Memory B cell (primary cell): ENCODE measurements around the gene FGGY.
"Not testable (repeated sequence)": the region's sequence is repeated elsewhere in the genome, so short reads cannot be mapped to it uniquely, and the experiment has no call there.

ENCODE experiments used
- ATAC-seq: fragments of 150-1000 bp; cut with Tn5 transposase; 2 replicates; pipeline ENCODE4 v1.10.0; 2021; ENCODE audit warnings: low read depth, mild to moderate bottlenecking, moderate library complexity
- DNase-seq, 2 donors: peaks; one replicate each; pipeline ENCODE4 v3.0.0; 2022; ENCODE audit warnings: low spot score in 2 of 2
- H3K27ac Mint-ChIP-seq: one replicate; pipeline ENCODE4 v1.8.0; 2022; ENCODE audit warnings: mild to moderate bottlenecking, moderate library complexity, mixed read lengths
- H3K27me3 Mint-ChIP-seq: one replicate; pipeline ENCODE4 v1.8.0; 2022; ENCODE audit warnings: mixed read lengths
- H3K36me3 Mint-ChIP-seq: one replicate; pipeline ENCODE4 v1.8.0; 2022; ENCODE audit warnings: mild to moderate bottlenecking, mixed read lengths
- H3K4me1 Mint-ChIP-seq: one replicate; pipeline ENCODE4 v1.8.0; 2022; ENCODE audit warnings: mixed read lengths
- H3K4me3 Mint-ChIP-seq: one replicate; pipeline ENCODE4 v1.8.0; 2022; ENCODE audit warnings: mild to moderate bottlenecking, moderate library complexity, mixed read lengths
- H3K9me3 Mint-ChIP-seq: one replicate; pipeline ENCODE4 v1.8.0; 2022; ENCODE audit warnings: mixed read lengths

FGGY gene

GRCh38 chr1:59574085-59574484 lies 277.2 kb downstream of the FGGY start:
- H3K27me3 Mint-ChIP-seq, result no peaks in the 10 kb centered on the region
- no peak for DNase-seq
- peaks cover 4% of the 10 kb centered on the region for H3K9me3 Mint-ChIP-seq
- H3K4me3 Mint-ChIP-seq, result no peak overlapping the region
- no peak for ATAC-seq
- peaks cover 18% of the 10 kb centered on the region for H3K4me1 Mint-ChIP-seq
- H3K27ac Mint-ChIP-seq, result no peak overlapping the region
- H3K36me3 Mint-ChIP-seq, result peaks cover 21% of the 10 kb centered on the region

- H3K4me3 Mint-ChIP-seq, result no peak overlapping the region
- no peaks in the 10 kb centered on the region for H3K27me3 Mint-ChIP-seq
- no peaks in the 10 kb centered on the region for H3K4me1 Mint-ChIP-seq
- H3K36me3 Mint-ChIP-seq, result peaks cover 20% of the 10 kb centered on the region
- peaks cover 4% of the 10 kb centered on the region for H3K9me3 Mint-ChIP-seq
- ATAC-seq, result no peak
- no peak for DNase-seq
- H3K27ac Mint-ChIP-seq, result no peak overlapping the region
Observed at GRCh38 chr1:59577774-59578173, 280.9 kb downstream of the FGGY start.

DNA sequence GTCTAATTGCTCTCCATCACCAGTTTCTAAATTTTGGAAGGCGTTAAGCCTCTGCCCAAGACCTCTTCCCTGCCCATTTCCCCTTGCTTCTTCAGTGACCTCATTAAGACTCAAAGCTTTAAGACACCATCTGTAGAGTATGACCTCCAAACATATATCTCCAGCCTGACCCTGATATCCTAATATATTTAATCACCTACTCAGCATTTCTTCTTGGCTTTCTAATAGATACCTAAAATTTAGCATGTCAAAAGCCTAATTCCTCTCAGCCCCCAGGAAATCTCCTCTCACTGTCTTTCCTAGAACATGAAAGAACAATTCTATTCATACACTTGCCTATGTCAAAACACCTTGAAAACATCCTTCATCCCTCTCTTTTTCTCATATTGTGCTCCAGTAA lies 282.3 kb downstream of the FGGY start:
- H3K27me3 Mint-ChIP-seq, result no peaks in the 10 kb centered on the region
- H3K4me3 Mint-ChIP-seq, result no peak overlapping the region
- no peak for ATAC-seq
- H3K9me3 Mint-ChIP-seq, result peaks cover under 1% of the 10 kb centered on the region
- H3K4me1 Mint-ChIP-seq, result no peaks in the 10 kb centered on the region
- peaks cover 14% of the 10 kb centered on the region for H3K36me3 Mint-ChIP-seq
- H3K27ac Mint-ChIP-seq, result no peak overlapping the region
- DNase-seq, result no peak

DNA sequence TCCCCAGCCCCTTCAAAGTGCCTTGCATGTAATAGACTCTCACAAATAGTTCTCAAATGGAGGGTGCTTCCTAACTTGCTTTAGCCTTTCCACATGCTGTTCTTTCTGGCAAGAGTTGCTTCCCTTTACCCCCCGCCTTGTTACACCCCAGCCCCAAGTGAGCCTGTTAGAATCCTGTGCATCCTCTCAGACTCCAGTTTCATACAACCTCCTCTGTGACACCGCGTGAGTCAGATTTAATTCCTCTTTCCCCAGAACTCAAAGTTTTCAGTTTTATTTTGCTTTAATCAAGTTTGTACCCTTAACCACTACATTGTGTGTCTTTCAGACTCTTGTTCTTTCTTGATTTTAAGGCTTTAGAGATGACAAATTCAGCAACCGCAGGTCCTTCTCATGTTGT lies 283.4 kb downstream of the FGGY start:
- Mint-ChIP-seq H3K9me3 (no peaks in the 10 kb centered on the region), H3K4me1 (no peaks in the 10 kb centered on the region), H3K27ac (no peak overlapping the region), H3K36me3 (peaks cover 10% of the 10 kb centered on the region), H3K4me3 (no peak overlapping the region), H3K27me3 (no peaks in the 10 kb centered on the region)
- ATAC-seq (no peak), DNase-seq (no peak)

- not testable (repeated sequence) for H3K9me3 Mint-ChIP-seq, H3K4me3 Mint-ChIP-seq, H3K27me3 Mint-ChIP-seq, H3K27ac Mint-ChIP-seq, ATAC-seq, DNase-seq, H3K36me3 Mint-ChIP-seq, H3K4me1 Mint-ChIP-seq
Observed at GRCh38 chr1:59592410-59592809, 295.5 kb downstream of the FGGY start.

DNA sequence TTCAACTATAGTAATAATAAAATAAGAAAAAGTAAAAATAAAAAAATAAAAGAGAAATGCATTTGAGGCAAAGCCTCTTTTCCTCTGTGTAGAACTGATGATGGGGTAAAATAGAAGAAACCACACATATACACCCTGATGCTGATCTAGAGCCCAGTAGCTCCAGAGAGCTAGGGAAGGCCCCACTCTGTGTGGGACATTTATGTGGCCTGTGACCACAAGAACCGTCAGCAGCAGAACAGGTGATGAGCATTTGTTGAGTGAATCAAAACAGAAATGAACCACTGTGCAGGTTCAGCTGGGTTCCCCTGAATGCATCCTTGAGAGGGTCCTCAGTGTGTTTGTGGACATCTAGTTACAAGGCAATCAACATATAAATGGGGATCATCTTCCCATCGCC lies 296.0 kb downstream of the FGGY start:
- H3K27ac Mint-ChIP-seq, result no peak overlapping the region
- ATAC-seq (no peak), DNase-seq (no peak)
- H3K4me3 Mint-ChIP-seq, result no peak overlapping the region
- peaks cover 2% of the 10 kb centered on the region for H3K36me3 Mint-ChIP-seq
- no peaks in the 10 kb centered on the region for H3K27me3 Mint-ChIP-seq
- H3K4me1 Mint-ChIP-seq, result no peaks in the 10 kb centered on the region
- no peaks in the 10 kb centered on the region for H3K9me3 Mint-ChIP-seq

- H3K36me3 Mint-ChIP-seq, result peaks cover 4% of the 10 kb centered on the region
- no peak for ATAC-seq
- no peak overlapping the region for H3K27ac Mint-ChIP-seq
- no peaks in the 10 kb centered on the region for H3K9me3 Mint-ChIP-seq
- no peak for DNase-seq
- no peaks in the 10 kb centered on the region for H3K27me3 Mint-ChIP-seq
- no peak overlapping the region for H3K4me3 Mint-ChIP-seq
- H3K4me1 Mint-ChIP-seq, result no peaks in the 10 kb centered on the region
Observed at GRCh38 chr1:59593798-59594790, 297.2 kb downstream of the FGGY start.

DNA sequence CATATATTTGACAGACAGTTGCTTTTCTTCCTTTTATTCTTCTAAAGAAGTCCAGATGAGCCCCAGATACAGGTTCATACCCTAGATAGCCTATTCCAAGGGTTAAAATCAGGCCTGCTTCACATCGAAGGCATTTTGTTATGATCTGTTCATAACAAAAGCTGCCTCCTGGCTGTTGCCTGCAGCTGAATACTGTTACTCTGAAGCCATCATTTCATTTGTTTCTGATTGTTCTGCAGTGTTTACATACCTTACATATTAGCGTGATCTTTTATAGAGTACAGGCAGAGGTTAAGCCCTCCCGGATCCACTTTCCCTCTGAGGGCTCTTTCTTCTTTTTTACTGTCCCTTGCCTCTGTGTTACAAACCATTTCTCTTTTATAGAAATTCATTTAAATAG lies 298.9 kb downstream of the FGGY start:
- ATAC-seq (no peak), DNase-seq (no peak)
- H3K27ac Mint-ChIP-seq, result no peak overlapping the region
- H3K4me3 Mint-ChIP-seq, result no peak overlapping the region
- no peaks in the 10 kb centered on the region for H3K27me3 Mint-ChIP-seq
- no peaks in the 10 kb centered on the region for H3K9me3 Mint-ChIP-seq
- no peaks in the 10 kb centered on the region for H3K4me1 Mint-ChIP-seq
- peaks cover 7% of the 10 kb centered on the region for H3K36me3 Mint-ChIP-seq

DNA sequence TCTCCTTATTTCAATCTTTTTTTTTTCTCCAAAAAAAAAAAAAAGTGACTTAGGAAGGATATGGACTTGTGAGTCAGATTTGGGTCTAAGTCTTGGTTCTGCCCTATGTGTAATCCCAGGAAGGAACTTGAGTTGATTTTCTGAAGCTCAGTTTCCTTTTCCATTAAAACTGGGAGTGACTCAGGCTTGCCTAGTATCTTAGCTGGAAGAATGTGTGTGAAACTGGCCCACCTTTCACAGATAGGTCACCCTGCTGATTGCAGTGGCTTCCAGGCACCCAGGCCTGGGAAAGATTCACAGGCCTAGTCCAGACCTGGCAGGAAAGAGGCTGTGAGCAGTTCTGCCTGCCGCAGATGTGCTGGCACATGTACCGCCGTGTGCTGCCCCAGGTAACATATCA lies 299.5 kb downstream of the FGGY start:
- ATAC-seq, result no peak
- no peak for DNase-seq
- Mint-ChIP-seq H3K36me3 (peaks cover 7% of the 10 kb centered on the region), H3K4me3 (no peak overlapping the region), H3K4me1 (no peaks in the 10 kb centered on the region), H3K27me3 (no peaks in the 10 kb centered on the region), H3K9me3 (no peaks in the 10 kb centered on the region), H3K27ac (no peak overlapping the region)

- H3K27ac Mint-ChIP-seq, result no peak overlapping the region
- H3K9me3 Mint-ChIP-seq, result no peaks in the 10 kb centered on the region
- no peaks in the 10 kb centered on the region for H3K27me3 Mint-ChIP-seq
- H3K36me3 Mint-ChIP-seq, result peaks cover 7% of the 10 kb centered on the region
- DNase-seq (no peak), ATAC-seq (no peak)
- no peaks in the 10 kb centered on the region for H3K4me1 Mint-ChIP-seq
- H3K4me3 Mint-ChIP-seq, result no peak overlapping the region
Observed at GRCh38 chr1:59596956-59597355, 300.1 kb downstream of the FGGY start.

DNA sequence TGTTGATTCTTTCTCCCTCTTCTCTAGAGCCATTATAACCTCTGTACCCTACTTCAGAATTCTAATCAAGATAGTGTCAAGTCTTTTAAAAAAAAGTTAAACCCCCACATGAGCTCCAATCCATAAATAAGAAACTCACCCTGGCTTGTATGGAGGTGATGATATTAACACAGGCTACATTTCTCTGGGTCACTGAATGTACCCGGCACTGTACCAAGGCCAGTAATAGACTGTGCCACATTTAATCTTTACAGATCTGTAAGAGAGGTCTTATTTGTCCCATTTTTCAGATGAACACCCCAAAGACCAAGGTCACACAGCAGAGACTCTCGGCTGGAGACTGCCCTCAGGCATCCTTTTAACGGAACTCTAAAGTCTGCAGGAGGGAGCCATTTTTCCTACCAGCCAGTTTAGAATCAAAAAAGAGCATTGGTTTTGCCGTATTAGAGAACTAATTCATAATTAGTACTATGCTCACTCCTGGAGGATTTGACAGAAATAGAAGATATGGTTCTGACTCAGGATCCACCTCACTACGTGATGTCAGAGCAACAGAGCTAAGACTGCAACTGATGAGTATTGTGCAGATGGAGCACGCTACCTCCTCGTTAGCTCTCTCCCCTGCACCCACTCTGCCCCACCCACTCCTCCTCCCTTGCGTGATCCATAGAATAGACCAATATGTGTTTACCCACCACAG lies 300.7 kb downstream of the FGGY start:
- no peaks in the 10 kb centered on the region for H3K4me1 Mint-ChIP-seq
- H3K27me3 Mint-ChIP-seq, result no peaks in the 10 kb centered on the region
- no peak overlapping the region for H3K4me3 Mint-ChIP-seq
- peaks cover 7% of the 10 kb centered on the region for H3K36me3 Mint-ChIP-seq
- H3K9me3 Mint-ChIP-seq, result no peaks in the 10 kb centered on the region
- H3K27ac Mint-ChIP-seq, result no peak overlapping the region
- ATAC-seq (no peak), DNase-seq (no peak)

DNA sequence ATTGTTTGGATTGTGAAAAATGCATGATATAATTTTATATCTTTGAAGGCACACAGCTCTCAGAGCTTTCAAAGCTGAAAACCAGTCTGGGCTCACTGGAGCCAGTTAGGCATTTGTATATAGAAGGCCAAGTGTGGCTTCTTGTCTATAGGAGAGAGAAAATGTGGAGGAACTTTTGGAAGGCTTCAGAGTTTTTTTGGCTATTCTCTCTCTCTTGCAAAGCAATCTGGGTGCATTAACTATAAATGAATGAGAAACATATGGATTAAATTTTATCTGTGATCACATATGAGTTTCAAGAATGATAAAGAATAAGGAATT lies 301.2 kb downstream of the FGGY start:
- no peaks in the 10 kb centered on the region for H3K4me1 Mint-ChIP-seq
- H3K27me3 Mint-ChIP-seq, result no peaks in the 10 kb centered on the region
- peaks cover 7% of the 10 kb centered on the region for H3K36me3 Mint-ChIP-seq
- DNase-seq (no peak), ATAC-seq (no peak)
- no peak overlapping the region for H3K27ac Mint-ChIP-seq
- H3K4me3 Mint-ChIP-seq, result no peak overlapping the region
- no peaks in the 10 kb centered on the region for H3K9me3 Mint-ChIP-seq

DNA sequence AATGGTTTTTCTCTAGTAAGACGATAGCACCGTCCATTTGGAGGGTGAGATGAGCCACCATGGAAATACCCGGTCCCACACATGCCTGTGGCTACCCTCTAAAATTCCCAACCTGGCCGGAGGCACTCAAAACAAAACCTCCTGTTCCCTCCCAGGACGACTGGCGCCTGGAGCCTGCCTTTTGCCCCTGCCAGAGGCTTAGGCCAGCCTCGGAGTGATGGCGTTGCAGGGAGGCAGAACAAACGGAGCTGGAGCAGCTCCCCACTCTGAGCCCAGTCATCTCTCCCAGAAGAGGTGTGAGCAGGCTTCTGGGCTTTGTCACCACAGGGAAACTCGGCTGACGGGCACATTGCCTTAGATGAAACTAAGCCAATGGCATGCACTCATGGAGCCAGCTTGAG lies 304.1 kb downstream of the FGGY start:
- DNase-seq (no peak), ATAC-seq (no peak)
- Mint-ChIP-seq H3K4me3 (no peak overlapping the region), H3K4me1 (no peaks in the 10 kb centered on the region), H3K9me3 (no peaks in the 10 kb centered on the region), H3K36me3 (peaks cover 9% of the 10 kb centered on the region), H3K27me3 (no peaks in the 10 kb centered on the region), H3K27ac (no peak overlapping the region)

DNA sequence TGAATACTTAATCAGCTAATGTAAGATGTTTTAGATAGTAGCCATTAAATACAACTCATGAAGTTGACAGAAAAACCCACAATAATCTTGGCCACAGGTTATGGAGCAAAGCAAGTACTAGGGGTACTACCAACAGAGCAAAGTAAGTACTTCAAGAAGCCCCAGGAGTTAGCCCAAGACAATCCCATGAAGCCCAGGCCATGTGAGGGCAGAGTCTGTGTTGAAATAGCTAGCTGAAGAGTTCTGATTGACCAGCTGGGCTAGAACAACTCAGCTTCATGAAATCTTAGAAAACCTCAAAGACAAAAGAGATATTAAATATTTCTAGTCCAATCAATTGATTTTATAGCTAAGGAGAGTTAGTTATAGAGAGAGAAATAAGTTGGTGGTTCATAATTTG lies 304.9 kb downstream of the FGGY start:
- Mint-ChIP-seq H3K27ac (no peak overlapping the region), H3K27me3 (no peaks in the 10 kb centered on the region), H3K9me3 (no peaks in the 10 kb centered on the region), H3K4me1 (no peaks in the 10 kb centered on the region), H3K4me3 (no peak overlapping the region), H3K36me3 (peaks cover 9% of the 10 kb centered on the region)
- ATAC-seq (no peak), DNase-seq (no peak)

- Mint-ChIP-seq H3K4me3 (no peak overlapping the region), H3K27ac (no peak overlapping the region), H3K4me1 (no peaks in the 10 kb centered on the region), H3K36me3 (peaks cover 26% of the 10 kb centered on the region), H3K27me3 (no peaks in the 10 kb centered on the region), H3K9me3 (no peaks in the 10 kb centered on the region)
- ATAC-seq (no peak), DNase-seq (no peak)
Observed at GRCh38 chr1:59604191-59604590, 307.3 kb downstream of the FGGY start.
